ENCODE measurements around the gene SFRP2. TPM values are rescaled to one million over a fixed set of nuclear protein-coding genes. Genes with fewer than 3 reads are reported as not detected.

The SFRP2 gene
- total and polyA plus RNA-seq, 2 donors (not counting 1 experiment from before 2014, with no cell fraction given) = not detected

DNA sequence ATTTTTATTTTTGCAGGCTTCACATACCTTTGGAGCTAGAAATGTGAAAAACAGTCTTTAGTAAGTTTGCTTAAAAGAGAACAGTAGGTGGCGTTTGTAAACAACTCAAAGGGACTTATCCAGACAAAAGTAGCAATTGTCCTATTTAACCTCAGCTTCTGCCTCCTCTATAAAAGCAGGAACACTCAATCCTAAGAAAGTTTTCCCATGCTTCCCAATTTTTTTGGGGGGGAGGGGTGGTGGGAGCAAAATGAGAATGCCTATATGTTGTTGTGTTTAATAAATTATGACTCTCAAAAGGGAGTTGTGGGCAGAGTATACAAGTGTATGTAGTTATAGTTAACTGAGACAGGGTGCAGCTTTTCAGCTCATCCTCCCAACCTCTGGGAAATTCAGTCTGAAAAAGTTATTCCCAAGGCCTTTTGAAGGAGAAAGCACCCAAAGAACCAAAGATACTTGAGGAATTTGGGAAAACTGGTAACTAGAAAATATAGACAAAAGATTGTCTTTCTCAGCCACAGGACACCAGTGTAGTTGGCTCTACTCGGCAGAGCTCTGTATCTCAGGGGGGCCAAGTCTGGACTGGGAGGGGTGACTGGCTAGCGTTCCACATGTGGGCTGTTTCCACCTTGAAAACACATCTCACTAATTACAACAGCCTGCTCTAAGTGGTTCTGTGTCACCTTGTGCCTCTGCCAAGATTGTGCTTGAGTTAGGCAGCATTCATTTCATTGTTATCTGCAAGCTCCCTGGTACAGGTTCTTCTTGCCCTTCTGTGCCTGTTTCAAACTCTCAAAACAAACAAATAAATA is 2.8 kb downstream of the SFRP2 start:
- ChIA-PET POLR2A (no interaction called here), CTCF (interaction anchor here (0.5 to 1.9 kb wide), 5 partner anchors 10 to 1381 kb away, joined by 3 to 6 read pairs (median 3); no protein-coding TSS in a partner anchor)
- Histone ChIP-seq H3K4me1 (ENCODE audit: control insufficient read depth in 2 of 2, insufficient read depth in 2 of 2, low read length in 2 of 2) (peaks cover 28 to 30% of the 10 kb centered on the region in 2 donors), H3K27ac (ENCODE audit: low read length in 2 of 2) (no peak overlapping the region), H2AFZ (ENCODE audit: insufficient read depth, low read depth, low read length, poor library complexity, severe bottlenecking) (no peak overlapping the region), H3K36me3 (replicated peaks in 1 of 2; ENCODE audit: control extremely low read depth in 1 of 2, control insufficient read depth in 1 of 2, extremely low read depth in 1 of 2, insufficient read depth in 2 of 2, low read length in 1 of 2) (no peaks in the 10 kb centered on the region), H3K9me3 (ENCODE audit: control extremely low read depth in 1 of 3, control insufficient read depth in 2 of 3, insufficient read depth in 1 of 3, low read length in 2 of 3) (peaks cover 0 to 6% (median 0%) of the 10 kb centered on the region in 3 donors), H3K79me2 (ENCODE audit: control insufficient read depth, insufficient read depth, low read length) (no peaks in the 10 kb centered on the region), H3K4me3 (ENCODE audit: control extremely low read depth in 1 of 5, extremely low read depth in 1 of 5, insufficient read depth in 1 of 5, low read depth in 2 of 5, low read length in 4 of 5) (no peak overlapping the region), H3K27me3 (replicated peaks in 1 of 4; ENCODE audit: control extremely low read depth in 1 of 4, control insufficient read depth in 3 of 4, insufficient read depth in 4 of 4, low read length in 3 of 4) (peaks cover 0 to 64% (median 40%) of the 10 kb centered on the region in 4 experiments), H3K9ac (ENCODE audit: low read length) (no peak overlapping the region), H3K4me2 (replicated peaks; ENCODE audit: low read depth, low read length, poor library complexity, severe bottlenecking) (no peak overlapping the region), H4K20me1 (ENCODE audit: control insufficient read depth, insufficient read depth, low read length, poor library complexity, severe bottlenecking) (no peaks in the 10 kb centered on the region)
- intact Hi-C loops (cut with micrococcal nuclease) = no loop called here
- ATAC-seq (ENCODE audit: low read depth) (no peak), DNase-seq (peak; percentile 21)
- H3K9me3 Mint-ChIP-seq (ENCODE audit: insufficient read depth) = no peaks in the 10 kb centered on the region
- no peak for TF ChIP-seq EZH2 (IDR thresholded peaks at IDR 0.05; ENCODE audit: borderline replicate concordance, insufficient read depth, low read depth, low read length, poor library complexity, severe bottlenecking)
- TF ChIP-seq, protein P1, sequence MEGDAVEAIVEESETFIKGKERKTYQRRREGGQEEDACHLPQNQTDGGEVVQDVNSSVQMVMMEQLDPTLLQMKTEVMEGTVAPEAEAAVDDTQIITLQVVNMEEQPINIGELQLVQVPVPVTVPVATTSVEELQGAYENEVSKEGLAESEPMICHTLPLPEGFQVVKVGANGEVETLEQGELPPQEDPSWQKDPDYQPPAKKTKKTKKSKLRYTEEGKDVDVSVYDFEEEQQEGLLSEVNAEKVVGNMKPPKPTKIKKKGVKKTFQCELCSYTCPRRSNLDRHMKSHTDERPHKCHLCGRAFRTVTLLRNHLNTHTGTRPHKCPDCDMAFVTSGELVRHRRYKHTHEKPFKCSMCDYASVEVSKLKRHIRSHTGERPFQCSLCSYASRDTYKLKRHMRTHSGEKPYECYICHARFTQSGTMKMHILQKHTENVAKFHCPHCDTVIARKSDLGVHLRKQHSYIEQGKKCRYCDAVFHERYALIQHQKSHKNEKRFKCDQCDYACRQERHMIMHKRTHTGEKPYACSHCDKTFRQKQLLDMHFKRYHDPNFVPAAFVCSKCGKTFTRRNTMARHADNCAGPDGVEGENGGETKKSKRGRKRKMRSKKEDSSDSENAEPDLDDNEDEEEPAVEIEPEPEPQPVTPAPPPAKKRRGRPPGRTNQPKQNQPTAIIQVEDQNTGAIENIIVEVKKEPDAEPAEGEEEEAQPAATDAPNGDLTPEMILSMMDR (IDR thresholded peaks at IDR 0.05) = no peak
- no peak overlapping the region for H3K4me3 Mint-ChIP-seq
- WGBS (ENCODE audit: insufficient coverage) = 20% methylated on average over 2 of the region's 3 CpGs
- no peak overlapping the region for H3K27ac Mint-ChIP-seq
- peaks cover 27% of the 10 kb centered on the region for H3K4me1 Mint-ChIP-seq
- peaks cover 77% of the 10 kb centered on the region for H3K27me3 Mint-ChIP-seq

DNA sequence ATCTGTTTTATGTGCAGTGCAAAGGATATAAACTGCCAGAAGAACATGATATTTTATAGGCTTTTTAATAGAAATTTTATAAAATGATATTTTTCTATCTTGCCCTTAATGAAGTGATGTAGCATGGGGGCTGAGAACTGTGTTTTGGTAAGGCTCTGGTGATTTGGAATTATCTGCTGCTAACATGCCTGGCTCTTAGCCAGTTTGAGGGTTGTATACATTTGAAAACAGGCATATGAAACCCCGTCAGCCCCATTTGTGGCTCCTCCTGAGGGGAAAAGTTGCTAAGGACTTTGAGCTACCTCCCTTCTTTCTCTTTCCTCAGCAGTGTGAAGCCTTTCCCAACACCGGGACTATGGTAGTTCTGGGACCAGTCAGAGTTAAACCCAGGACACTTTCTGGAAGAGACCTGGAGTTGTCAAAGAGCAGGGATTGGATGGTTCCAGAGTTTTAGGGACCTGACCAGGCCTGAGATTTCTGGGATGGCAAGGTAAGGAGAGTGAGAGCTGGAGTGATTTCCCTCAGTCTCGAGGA is 4.7 kb downstream of the SFRP2 start:
- peaks cover 0 to 57% (median 31%) of the 10 kb centered on the region in 4 experiments for H3K27me3 ChIP-seq (replicated peaks in 1 of 4; ENCODE audit: control extremely low read depth in 1 of 4, control insufficient read depth in 3 of 4, insufficient read depth in 4 of 4, low read length in 3 of 4)
- no peak overlapping the region for H3K4me2 ChIP-seq (replicated peaks; ENCODE audit: low read depth, low read length, poor library complexity, severe bottlenecking)
- H3K4me1 ChIP-seq (ENCODE audit: control insufficient read depth in 2 of 2, insufficient read depth in 2 of 2, low read length in 2 of 2) = peaks cover 11 to 13% of the 10 kb centered on the region in 2 donors
- H3K9me3 ChIP-seq (ENCODE audit: control extremely low read depth in 1 of 3, control insufficient read depth in 2 of 3, insufficient read depth in 1 of 3, low read length in 2 of 3) = peaks cover 0 to 6% (median 0%) of the 10 kb centered on the region in 3 donors
- H3K27ac Mint-ChIP-seq = no peak overlapping the region
- no peaks in the 10 kb centered on the region for H3K9me3 Mint-ChIP-seq (ENCODE audit: insufficient read depth)
- H3K27ac ChIP-seq (ENCODE audit: low read length in 2 of 2) = no peak overlapping the region
- ChIA-PET CTCF (no interaction called here), POLR2A (no interaction called here)
- H3K27me3 Mint-ChIP-seq = peaks cover 72% of the 10 kb centered on the region
- H3K36me3 ChIP-seq (replicated peaks in 1 of 2; ENCODE audit: control extremely low read depth in 1 of 2, control insufficient read depth in 1 of 2, extremely low read depth in 1 of 2, insufficient read depth in 2 of 2, low read length in 1 of 2) = no peaks in the 10 kb centered on the region
- TF ChIP-seq, protein P1 (IDR thresholded peaks at IDR 0.05) = no peak
- no peak for TF ChIP-seq EZH2 (IDR thresholded peaks at IDR 0.05; ENCODE audit: borderline replicate concordance, insufficient read depth, low read depth, low read length, poor library complexity, severe bottlenecking)
- no peak overlapping the region for H3K9ac ChIP-seq (ENCODE audit: low read length)
- intact Hi-C loops (cut with micrococcal nuclease) = no loop called here
- peaks cover 16% of the 10 kb centered on the region for H3K4me1 Mint-ChIP-seq
- DNase-seq = no peak
- no peaks in the 10 kb centered on the region for H3K79me2 ChIP-seq (ENCODE audit: control insufficient read depth, insufficient read depth, low read length)
- no peak overlapping the region for H2AFZ ChIP-seq (ENCODE audit: insufficient read depth, low read depth, low read length, poor library complexity, severe bottlenecking)
- no peak overlapping the region for H3K4me3 Mint-ChIP-seq
- 67% methylated on average over 1 of the region's 3 CpGs for WGBS (ENCODE audit: insufficient coverage)
- ATAC-seq (ENCODE audit: low read depth) = no peak
- no peaks in the 10 kb centered on the region for H4K20me1 ChIP-seq (ENCODE audit: control insufficient read depth, insufficient read depth, low read length, poor library complexity, severe bottlenecking)
- H3K4me3 ChIP-seq (ENCODE audit: control extremely low read depth in 1 of 5, extremely low read depth in 1 of 5, insufficient read depth in 1 of 5, low read depth in 2 of 5, low read length in 4 of 5) = no peak overlapping the region
